Thyroid gland (tissue), 4 donors: ENCODE measurements around the gene ARHGEF38. TPM values are rescaled to one million over a fixed set of nuclear protein-coding genes. Genes with fewer than 3 reads are reported as not detected.

Experiments
- DNase-seq, 2 donors: peaks; one replicate each; pipeline ENCODE4 v3.0.0-alpha.2; 2019
- H3K27ac ChIP-seq, 3 donors: fragments of 200-600 bp; sonication (generic); 1 replicate in 2 of 3; 2 replicates in 1 of 3; pipeline ENCODE4 v1.5.1; 2016 to 2019; ENCODE audit warnings: mild to moderate bottlenecking in 1 of 3, moderate library complexity in 1 of 3
- H3K27me3 ChIP-seq: fragments of 200-600 bp; sonication (generic); one replicate; pipeline ENCODE4 v1.5.1; 2019
- H3K36me3 ChIP-seq, 2 donors: fragments of 200-600 bp; sonication (generic); one replicate each; pipeline ENCODE4 v1.5.1; 2016 to 2019
- H3K4me1 ChIP-seq, 2 donors: fragments of 200-600 bp; sonication (generic); one replicate each; pipeline ENCODE4 v1.5.1; 2017 to 2019
- H3K4me3 ChIP-seq, 3 donors: fragments of 200-600 bp; sonication (generic); replicated peaks in 1 of 3; 1 replicate in 2 of 3; 2 replicates in 1 of 3; pipeline ENCODE4 v1.5.1; 2016; ENCODE audit warnings: mild to moderate bottlenecking in 1 of 3
- H3K9me3 ChIP-seq: fragments of 200-600 bp; sonication (generic); one replicate; pipeline ENCODE4 v1.5.1; 2017
- CTCF ChIP-seq, 6 experiments: fragments of 200-600 bp in 3 of 6; fragments of 450-650 bp in 3 of 6; sonication (generic) in 3 of 6; IDR thresholded peaks; one replicate each; pipeline ENCODE4 v1.5.1; 2016 to 2019; ENCODE audit warnings: antibody characterized with exemption in 6 of 6, mild to moderate bottlenecking in 2 of 6, inconsistent platforms in 1 of 6, moderate library complexity in 1 of 6
- POLR2A ChIP-seq, 2 donors: fragments of 450-650 bp; IDR thresholded peaks; one replicate each; pipeline ENCODE4 v1.6.1; 2017; ENCODE audit warnings: antibody characterized with exemption in 2 of 2, mild to moderate bottlenecking in 2 of 2, moderate library complexity in 1 of 2
- WGBS, 2 donors: methylation state at CpG; one replicate each; pipeline ENCODE4 v1.1.5; 2017; 5-methylcytosine and 5-hydroxymethylcytosine counted together
- intact Hi-C: fragments of 100-400 bp; cut with DNase I; formaldehyde crosslinking; loops from one replicate; pipeline ENCODE4 v1.15.1; 2023
- total RNA-seq, 4 donors: library from RNA; depleted of rRNA; stranded (reverse); fragments of >200 nt; gene quantifications; one replicate each; pipeline ENCODE4 v1.2.3, GENCODE V29; 2016

Gene ARHGEF38
- total RNA-seq, 4 donors from 2014 or later: 2.5 to 10.1 (median 4.5) TPM

GRCh38 chr4:105619188-105619931, 66.9 kb downstream of the ARHGEF38 start:
- 38 to 45% methylated on average over 5 of the region's 5 CpGs for WGBS, 2 donors
- Histone ChIP-seq H3K4me3 (no peak overlapping the region), H3K9me3 (no peaks in the 10 kb centered on the region), H3K36me3 (no peaks in the 10 kb centered on the region), H3K27me3 (no peaks in the 10 kb centered on the region), H3K27ac (peak overlapping the region; percentile 9 to 52 (median 26)), H3K4me1 (peaks cover 18 to 47% of the 10 kb centered on the region in 2 donors)
- peak; percentile 96 to 97 for DNase-seq
- intact Hi-C loops: no loop called here
- no peak for TF ChIP-seq CTCF (IDR thresholded peaks at IDR 0.05)
- no peak for TF ChIP-seq POLR2A (IDR thresholded peaks at IDR 0.05)

- H3K9me3 ChIP-seq: no peaks in the 10 kb centered on the region
- no peak for TF ChIP-seq CTCF (IDR thresholded peaks at IDR 0.05)
- TF ChIP-seq POLR2A (IDR thresholded peaks at IDR 0.05): no peak
- H3K27ac ChIP-seq: no peak overlapping the region
- H3K4me3 ChIP-seq: no peak overlapping the region
- DNase-seq: peak; percentile 11 to 32
- intact Hi-C loops: no loop called here
- H3K4me1 ChIP-seq: peaks cover 18 to 53% of the 10 kb centered on the region in 2 donors
- no peaks in the 10 kb centered on the region for H3K27me3 ChIP-seq
- WGBS, 2 donors: 58 to 78% methylated on average over 1 of the region's 1 CpG
- no peaks in the 10 kb centered on the region for H3K36me3 ChIP-seq
Observed at GRCh38 chr4:105620640-105621323, 68.4 kb downstream of the ARHGEF38 start.

DNA sequence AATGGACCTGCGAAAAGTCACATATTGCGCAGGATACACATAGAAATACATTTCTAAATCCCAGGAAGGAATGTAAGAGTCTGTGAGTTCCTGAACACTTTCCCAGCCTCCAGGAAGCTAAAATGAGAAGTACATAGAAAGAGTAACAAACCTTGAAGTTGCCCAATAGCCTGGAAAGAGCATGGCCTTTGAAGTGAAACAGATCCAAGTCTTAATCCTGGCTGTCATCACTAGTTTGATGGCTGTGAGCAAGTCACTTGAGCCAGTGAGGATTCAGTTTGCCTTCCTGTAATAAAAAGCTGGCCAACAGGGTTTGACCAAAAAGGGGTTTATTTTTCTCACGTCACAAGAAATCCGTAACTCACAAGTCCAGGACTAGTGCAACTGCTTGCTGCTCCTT, 69.8 kb downstream of the ARHGEF38 start:
- TF ChIP-seq CTCF (IDR thresholded peaks at IDR 0.05) (no peak), POLR2A (IDR thresholded peaks at IDR 0.05) (no peak)
- 89 to 92% methylated on average over 4 of the region's 4 CpGs for WGBS, 2 donors

DNA sequence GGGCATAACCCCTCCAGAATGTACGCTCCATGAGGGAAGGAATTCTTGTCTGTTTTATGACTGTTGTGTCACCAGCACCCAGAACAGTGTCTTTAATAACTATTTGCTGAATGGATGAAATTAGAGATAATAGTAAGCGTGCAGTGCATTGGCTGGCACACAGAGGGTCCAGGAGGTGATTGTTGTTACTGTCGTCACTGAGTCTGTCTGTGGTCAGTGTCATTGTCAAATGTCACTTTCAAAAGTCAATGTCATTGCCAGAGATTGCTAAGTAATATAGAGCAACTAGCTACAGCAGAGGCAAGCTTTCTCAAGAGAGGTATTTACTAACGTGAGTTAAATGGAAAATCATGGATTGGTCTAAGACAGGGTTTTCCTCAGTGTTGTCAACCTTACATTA, 70.7 kb downstream of the ARHGEF38 start:
- WGBS, 2 donors: 91 to 97% methylated on average over 4 of the region's 4 CpGs
- H3K27ac ChIP-seq: no peak overlapping the region
- intact Hi-C loops: no loop called here

More for the DNA sequence above, 69.8 kb downstream of the ARHGEF38 start:
- no peak overlapping the region for H3K4me3 ChIP-seq
- no peaks in the 10 kb centered on the region for H3K9me3 ChIP-seq
- H3K27ac ChIP-seq: no peak overlapping the region
- H3K4me1 ChIP-seq: peaks cover 18 to 53% of the 10 kb centered on the region in 2 donors
- no peaks in the 10 kb centered on the region for H3K36me3 ChIP-seq
- H3K27me3 ChIP-seq: no peaks in the 10 kb centered on the region
- intact Hi-C loops: no loop called here
- DNase-seq: no peak

More for the DNA sequence above, 70.7 kb downstream of the ARHGEF38 start:
- H3K4me1 ChIP-seq: peaks cover 14 to 46% of the 10 kb centered on the region in 2 donors
- H3K4me3 ChIP-seq: no peak overlapping the region
- TF ChIP-seq CTCF (IDR thresholded peaks at IDR 0.05) (no peak), POLR2A (IDR thresholded peaks at IDR 0.05) (no peak)
- no peaks in the 10 kb centered on the region for H3K27me3 ChIP-seq
- no peaks in the 10 kb centered on the region for H3K36me3 ChIP-seq
- no peak for DNase-seq
- no peaks in the 10 kb centered on the region for H3K9me3 ChIP-seq
